Breast epithelium (tissue), 4 donors: ENCODE data around the gene AMMECR1L. TPM values are rescaled to one million over a fixed set of nuclear protein-coding genes. Genes with fewer than 3 reads are reported as not detected.
"Not testable (repeated sequence)": the region's sequence is repeated elsewhere in the genome, so short reads cannot be mapped to it uniquely, and the experiment has no call there.

Experiments used
- DNase-seq, 2 donors: peaks; one replicate each; pipeline ENCODE4 v3.0.0-alpha.2; 2019; ENCODE audit warnings: low spot score in 2 of 2
- H3K27ac ChIP-seq, 2 donors: fragments of 200-600 bp; sonication (generic) in 1 of 2; one replicate each; pipeline ENCODE4 v1.5.1; 2016 to 2019; ENCODE audit warnings: mild to moderate bottlenecking in 1 of 2
- H3K27me3 ChIP-seq, 2 donors: fragments of 200-600 bp; sonication (generic) in 1 of 2; one replicate each; pipeline versions ENCODE4 v1.5.1 to v1.6.0; 2017 to 2019; ENCODE audit warnings: control low read depth in 1 of 2, mild to moderate bottlenecking in 1 of 2
- H3K36me3 ChIP-seq: fragments of 200-600 bp; one replicate; pipeline ENCODE4 v1.5.1; 2019
- H3K4me1 ChIP-seq, 2 donors: fragments of 200-600 bp; sonication (generic); one replicate each; pipeline ENCODE4 v1.5.1; 2016 to 2019; ENCODE audit warnings: control low read depth in 1 of 2
- H3K4me3 ChIP-seq, 3 donors: fragments of 200-600 bp; sonication (generic); 1 replicate in 2 of 3; 2 replicates in 1 of 3; pipeline ENCODE4 v1.5.1; 2016 to 2019; ENCODE audit warnings: mild to moderate bottlenecking in 3 of 3, moderate library complexity in 2 of 3
- H3K9me3 ChIP-seq, 2 donors: fragments of 200-600 bp; sonication (generic) in 1 of 2; one replicate each; pipeline ENCODE4 v1.5.1; 2016 to 2019; ENCODE audit warnings: control low read depth in 1 of 2
- CTCF ChIP-seq, 3 donors: fragments of 450-650 bp; IDR thresholded peaks; one replicate each; pipeline ENCODE4 v1.5.1; 2016 to 2017; ENCODE audit warnings: antibody characterized with exemption in 3 of 3, mild to moderate bottlenecking in 3 of 3, moderate library complexity in 3 of 3
- POLR2A ChIP-seq: fragments of 450-650 bp; IDR thresholded peaks from one replicate; pipeline ENCODE4 v1.6.1; 2016; ENCODE audit warnings: antibody characterized with exemption, mild to moderate bottlenecking, moderate library complexity
- POLR2AphosphoS5 ChIP-seq, 3 donors: sonication (generic); formaldehyde crosslinking; IDR thresholded peaks; one replicate each; pipeline ENCODE4 v1.6.1; 2017; ENCODE audit warnings: antibody characterized with exemption in 3 of 3
- intact Hi-C: fragments of 100-400 bp; cut with DNase I; formaldehyde crosslinking; loops from one replicate; pipeline ENCODE4 v1.15.1; 2023; ENCODE audit warnings: low total_unique reads
- total RNA-seq, 3 donors: library from RNA; depleted of rRNA; stranded (reverse); fragments of >200 nt; gene quantifications; one replicate each; pipeline ENCODE4 v1.1.0, GENCODE V29; 2016

The AMMECR1L gene
- total RNA-seq, 3 donors from 2014 or later: 14.4 to 16.4 (median 15.0) TPM

- Histone ChIP-seq H3K4me3 (no peak overlapping the region), H3K4me1 (no peaks in the 10 kb centered on the region), H3K27ac (no peak overlapping the region), H3K9me3 (no peaks in the 10 kb centered on the region), H3K27me3 (no peaks in the 10 kb centered on the region), H3K36me3 (no peaks in the 10 kb centered on the region)
- no peak for DNase-seq
- no peak for TF ChIP-seq POLR2A
- TF ChIP-seq CTCF (IDR thresholded peaks at IDR 0.05): no peak
- TF ChIP-seq POLR2AphosphoS5 (IDR thresholded peaks at IDR 0.05): no peak
- intact Hi-C loops: loop anchor here (2.0 kb wide), 1 partner anchor 47 kb away; no protein-coding TSS in a partner anchor
Measured at GRCh38 chr2:127841466-127842178, 44.1 kb downstream of the AMMECR1L start.

DNA sequence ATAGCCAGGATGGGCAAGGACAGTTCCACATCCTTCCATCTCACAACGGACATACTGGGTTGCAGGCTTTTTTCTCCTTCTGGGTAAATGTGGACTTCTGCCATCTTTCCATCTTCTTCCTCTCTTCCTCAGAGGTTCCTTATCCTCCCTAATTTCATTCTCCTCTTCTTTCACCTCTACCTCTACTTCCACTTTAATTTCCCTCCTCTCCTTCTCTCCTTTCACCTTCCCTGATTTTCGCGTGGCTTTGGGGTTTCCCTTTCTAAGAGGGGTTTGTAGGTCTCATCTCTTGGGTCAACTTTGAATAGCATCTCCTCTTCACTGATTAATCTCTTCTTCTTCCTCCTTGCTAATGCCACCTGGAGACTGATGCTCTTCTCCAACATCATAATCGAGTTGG, 44.9 kb downstream of the AMMECR1L start:
- TF ChIP-seq POLR2AphosphoS5 (IDR thresholded peaks at IDR 0.05) (no peak), POLR2A (no peak), CTCF (IDR thresholded peaks at IDR 0.05) (no peak)
- no peak for DNase-seq
- no peaks in the 10 kb centered on the region for H3K27me3 ChIP-seq
- no peak overlapping the region for H3K4me3 ChIP-seq
- no peak overlapping the region for H3K27ac ChIP-seq
- intact Hi-C loops: loop anchor here (2.0 kb wide), 1 partner anchor 46 kb away; no protein-coding TSS in a partner anchor
- no peaks in the 10 kb centered on the region for H3K36me3 ChIP-seq
- no peaks in the 10 kb centered on the region for H3K4me1 ChIP-seq
- H3K9me3 ChIP-seq: no peaks in the 10 kb centered on the region

- Histone ChIP-seq H3K36me3 (no peaks in the 10 kb centered on the region), H3K9me3 (no peaks in the 10 kb centered on the region), H3K27ac (no peak overlapping the region), H3K4me3 (no peak overlapping the region), H3K27me3 (no peaks in the 10 kb centered on the region), H3K4me1 (no peaks in the 10 kb centered on the region)
- intact Hi-C loops: no loop called here
- no peak for DNase-seq
- TF ChIP-seq POLR2A (no peak), POLR2AphosphoS5 (IDR thresholded peaks at IDR 0.05) (no peak), CTCF (IDR thresholded peaks at IDR 0.05) (no peak)
Measured at GRCh38 chr2:127834951-127835350, 50.8 kb downstream of the AMMECR1L start.

GRCh38 chr2:127829845-127830246, 55.9 kb downstream of the AMMECR1L start:
- DNase-seq: no peak
- intact Hi-C loops: loop anchor here (10.0 kb wide), 1 partner anchor 865 kb away; no protein-coding TSS in a partner anchor
- no peaks in the 10 kb centered on the region for H3K9me3 ChIP-seq
- TF ChIP-seq POLR2A: no peak
- TF ChIP-seq CTCF (IDR thresholded peaks at IDR 0.05): no peak
- TF ChIP-seq POLR2AphosphoS5 (IDR thresholded peaks at IDR 0.05): no peak
- H3K36me3 ChIP-seq: no peaks in the 10 kb centered on the region
- H3K4me1 ChIP-seq: no peaks in the 10 kb centered on the region
- no peak overlapping the region for H3K27ac ChIP-seq
- H3K27me3 ChIP-seq: no peaks in the 10 kb centered on the region
- no peak overlapping the region for H3K4me3 ChIP-seq

- not testable (repeated sequence) for H3K27ac ChIP-seq, H3K27me3 ChIP-seq, H3K4me1 ChIP-seq, DNase-seq, H3K36me3 ChIP-seq, H3K4me3 ChIP-seq, H3K9me3 ChIP-seq
- intact Hi-C loops: loop anchor here (10.0 kb wide), 1 partner anchor 862 kb away; no protein-coding TSS in a partner anchor
Measured at GRCh38 chr2:127826708-127827107, 59.0 kb downstream of the AMMECR1L start.
